GM19239 (cell line): ENCODE measurements around the gene FBN1.

Experiments used
- DNase-seq: peaks from one replicate; pipeline ENCODE4 v3.0.0; 2011; ENCODE audit warnings: low spot score; ENCODE audit not compliant: insufficient read length
- FAIRE-seq: peaks from 2 replicates; lab custom pipeline; 2011; peaks lifted over from hg19 to GRCh38; lab: Jason Lieb, UNC

The FBN1 gene

GRCh38 chr15:48584812-48585563 lies 60.5 kb downstream of the FBN1 start:
- DNase-seq (no peak), FAIRE-seq (no peak)

GRCh38 chr15:48584090-48584811 lies 61.3 kb downstream of the FBN1 start:
- FAIRE-seq (no peak), DNase-seq (no peak)

GRCh38 chr15:48582452-48583247 lies 62.9 kb downstream of the FBN1 start:
- DNase-seq (no peak), FAIRE-seq (no peak)

GRCh38 chr15:48581219-48581618 lies 64.3 kb downstream of the FBN1 start:
- DNase-seq (no peak), FAIRE-seq (no peak)

- no peak for FAIRE-seq
- no peak for DNase-seq
Measured at GRCh38 chr15:48580736-48581135, 64.8 kb downstream of the FBN1 start.

- no peak for DNase-seq
- FAIRE-seq: no peak
Measured at GRCh38 chr15:48579945-48580671, 65.4 kb downstream of the FBN1 start.

GRCh38 chr15:48578965-48579364 lies 66.5 kb downstream of the FBN1 start:
- DNase-seq (no peak), FAIRE-seq (no peak)

GRCh38 chr15:48577469-48577868 lies 68.0 kb downstream of the FBN1 start:
- DNase-seq (no peak), FAIRE-seq (no peak)

- DNase-seq (no peak), FAIRE-seq (no peak)
Measured at GRCh38 chr15:48574187-48574586, 71.3 kb downstream of the FBN1 start.

GRCh38 chr15:48573780-48574179 lies 71.7 kb downstream of the FBN1 start:
- no peak for FAIRE-seq
- DNase-seq: no peak

- FAIRE-seq: no peak
- no peak for DNase-seq
Measured at GRCh38 chr15:48572823-48573222, 72.7 kb downstream of the FBN1 start.

GRCh38 chr15:48571510-48571909 lies 74.0 kb downstream of the FBN1 start:
- FAIRE-seq (no peak), DNase-seq (no peak)

GRCh38 chr15:48570822-48571221 lies 74.7 kb downstream of the FBN1 start:
- no peak for FAIRE-seq
- no peak for DNase-seq

GRCh38 chr15:48569591-48570302 lies 75.8 kb downstream of the FBN1 start:
- DNase-seq (no peak), FAIRE-seq (no peak)

GRCh38 chr15:48566668-48567067 lies 78.8 kb downstream of the FBN1 start:
- no peak for FAIRE-seq
- DNase-seq: no peak

GRCh38 chr15:48565560-48566482 lies 79.7 kb downstream of the FBN1 start:
- DNase-seq: no peak
- no peak for FAIRE-seq

- no peak for FAIRE-seq
- DNase-seq: no peak
Measured at GRCh38 chr15:48564690-48565089, 80.8 kb downstream of the FBN1 start.

- DNase-seq (no peak), FAIRE-seq (no peak)
Measured at GRCh38 chr15:48563934-48564333, 81.6 kb downstream of the FBN1 start.
